UCSD-AML1 (cell line): ENCODE data around the gene ETV5.

ENCODE experiments used
- DNase-seq: peaks from one replicate; lab custom pipeline; 2025; ENCODE audit not compliant: unreplicated experiment; lab: John Stamatoyannopoulos, UW

The ETV5 gene

GRCh38 chr3:186124592-186124991 is 15.7 kb upstream of the ETV5 start:
- no peak for DNase-seq

- DNase-seq, result no peak
Measured at GRCh38 chr3:186123012-186123411, 14.1 kb upstream of the ETV5 start.

- no peak for DNase-seq
Measured at GRCh38 chr3:186121968-186122367, 13.1 kb upstream of the ETV5 start.

GRCh38 chr3:186121278-186121677 is 12.4 kb upstream of the ETV5 start:
- DNase-seq, result no peak

GRCh38 chr3:186119499-186119898 is 10.6 kb upstream of the ETV5 start:
- DNase-seq, result no peak

GRCh38 chr3:186118692-186119091 is 9.8 kb upstream of the ETV5 start:
- DNase-seq, result no peak

GRCh38 chr3:186117521-186118134 is 8.7 kb upstream of the ETV5 start:
- no peak for DNase-seq

- DNase-seq, result no peak
Measured at GRCh38 chr3:186115239-186115996, 6.5 kb upstream of the ETV5 start.

GRCh38 chr3:186110975-186111974 is 2.4 kb upstream of the ETV5 start:
- DNase-seq, result peak; percentile 68

- DNase-seq, result no peak
Measured at GRCh38 chr3:186109897-186110803, 1.3 kb upstream of the ETV5 start.

- peak; percentile 56 for DNase-seq
Measured at GRCh38 chr3:186108106-186108940, 566 bp downstream of the ETV5 start.

- DNase-seq, result peak; percentile 72
Measured at GRCh38 chr3:186107215-186108105, 1.4 kb downstream of the ETV5 start.

GRCh38 chr3:186105543-186105942 is 3.3 kb downstream of the ETV5 start:
- no peak for DNase-seq

- DNase-seq, result no peak
Measured at GRCh38 chr3:186102687-186103086, 6.2 kb downstream of the ETV5 start.

- DNase-seq, result no peak
Measured at GRCh38 chr3:186100398-186100797, 8.5 kb downstream of the ETV5 start.

GRCh38 chr3:186099178-186099577 is 9.7 kb downstream of the ETV5 start:
- no peak for DNase-seq

- no peak for DNase-seq
Measured at GRCh38 chr3:186098740-186099139, 10.1 kb downstream of the ETV5 start.

GRCh38 chr3:186097663-186098451 is 11.0 kb downstream of the ETV5 start:
- DNase-seq, result no peak
